Esophagus squamous epithelium (tissue), 5 donors: ENCODE measurements around the gene PIP4P1. TPM values are rescaled to one million over a fixed set of nuclear protein-coding genes. Genes with fewer than 3 reads are reported as not detected.

Source experiments
- DNase-seq: peaks from one replicate; lab custom pipeline; 2025; lab: John Stamatoyannopoulos, UW
- H3K27ac ChIP-seq, 4 donors: fragments of 200-600 bp; sonication (generic); one replicate each; pipeline ENCODE4 v1.5.1; 2016 to 2019; ENCODE audit warnings: mild to moderate bottlenecking in 1 of 4
- H3K27me3 ChIP-seq, 4 donors: fragments of 200-600 bp; sonication (generic); 1 replicate in 3 of 4; 2 replicates in 1 of 4; pipeline versions ENCODE4 v1.5.1 to v1.6.0; 2017 to 2021; ENCODE audit warnings: antibody characterized with exemption in 1 of 4
- H3K36me3 ChIP-seq, 3 donors: fragments of 200-600 bp; sonication (generic); one replicate each; pipeline ENCODE4 v1.5.1; 2016 to 2019
- H3K4me1 ChIP-seq, 3 donors: fragments of 200-600 bp; sonication (generic); one replicate each; pipeline ENCODE4 v1.5.1; 2017 to 2019
- H3K4me3 ChIP-seq, 4 donors: fragments of 200-600 bp; sonication (generic); 1 replicate in 3 of 4; 2 replicates in 1 of 4; pipeline ENCODE4 v1.5.1; 2016 to 2019; ENCODE audit warnings: mild to moderate bottlenecking in 2 of 4, moderate library complexity in 1 of 4
- H3K9me3 ChIP-seq, 3 donors: fragments of 200-600 bp; sonication (generic); one replicate each; pipeline ENCODE4 v1.5.1; 2016 to 2019
- POLR2A ChIP-seq, 4 donors: fragments of 450-650 bp; IDR thresholded peaks; one replicate each; pipeline ENCODE4 v1.6.1; 2017; ENCODE audit warnings: antibody characterized with exemption in 4 of 4, mild to moderate bottlenecking in 4 of 4, moderate library complexity in 3 of 4
- WGBS, 2 donors: methylation state at CpG; one replicate each; pipeline ENCODE4 v1.1.5; 2018; 5-methylcytosine and 5-hydroxymethylcytosine counted together
- intact Hi-C: fragments of 100-400 bp; cut with DNase I; formaldehyde crosslinking; loops from one replicate; pipeline ENCODE4 v1.15.0; 2022
- total RNA-seq, 4 donors: library from RNA; depleted of rRNA; stranded (reverse); fragments of >200 nt; gene quantifications; one replicate each; pipeline ENCODE4 v1.1.0, GENCODE V29; 2016
- TF ChIP-seq, protein P1 (sequence below), 6 experiments: fragments of 450-650 bp in 4 of 6; fragments of 200-600 bp in 2 of 6; sonication (generic) in 2 of 6; IDR thresholded peaks; one replicate each; pipeline ENCODE4 v1.5.1; 2016 to 2019; ENCODE audit warnings: antibody characterized with exemption in 6 of 6, mild to moderate bottlenecking in 4 of 6, moderate library complexity in 4 of 6
- donor health status: DM: yes; HTN: yes; CAD: no.

The PIP4P1 gene
- total RNA-seq, 4 donors from 2014 or later, result 15.8 to 25.7 (median 19.1) TPM

- TF ChIP-seq POLR2A (IDR thresholded peaks at IDR 0.05), result no peak
- TF ChIP-seq, protein P1, sequence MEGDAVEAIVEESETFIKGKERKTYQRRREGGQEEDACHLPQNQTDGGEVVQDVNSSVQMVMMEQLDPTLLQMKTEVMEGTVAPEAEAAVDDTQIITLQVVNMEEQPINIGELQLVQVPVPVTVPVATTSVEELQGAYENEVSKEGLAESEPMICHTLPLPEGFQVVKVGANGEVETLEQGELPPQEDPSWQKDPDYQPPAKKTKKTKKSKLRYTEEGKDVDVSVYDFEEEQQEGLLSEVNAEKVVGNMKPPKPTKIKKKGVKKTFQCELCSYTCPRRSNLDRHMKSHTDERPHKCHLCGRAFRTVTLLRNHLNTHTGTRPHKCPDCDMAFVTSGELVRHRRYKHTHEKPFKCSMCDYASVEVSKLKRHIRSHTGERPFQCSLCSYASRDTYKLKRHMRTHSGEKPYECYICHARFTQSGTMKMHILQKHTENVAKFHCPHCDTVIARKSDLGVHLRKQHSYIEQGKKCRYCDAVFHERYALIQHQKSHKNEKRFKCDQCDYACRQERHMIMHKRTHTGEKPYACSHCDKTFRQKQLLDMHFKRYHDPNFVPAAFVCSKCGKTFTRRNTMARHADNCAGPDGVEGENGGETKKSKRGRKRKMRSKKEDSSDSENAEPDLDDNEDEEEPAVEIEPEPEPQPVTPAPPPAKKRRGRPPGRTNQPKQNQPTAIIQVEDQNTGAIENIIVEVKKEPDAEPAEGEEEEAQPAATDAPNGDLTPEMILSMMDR (IDR thresholded peaks at IDR 0.05), result no peak
- peak overlapping the region in 2 of 4 donors; percentile 55 to 56 for H3K27ac ChIP-seq
- 72 to 76% methylated on average over 5 of the region's 5 CpGs for WGBS, 2 donors
- no peaks in the 10 kb centered on the region for H3K9me3 ChIP-seq
- H3K4me1 ChIP-seq, result peaks cover 0 to 29% (median 0%) of the 10 kb centered on the region in 3 donors
- no peak overlapping the region for H3K4me3 ChIP-seq
- peaks cover 4 to 67% (median 24%) of the 10 kb centered on the region in 3 donors for H3K36me3 ChIP-seq
- no peak for DNase-seq
- H3K27me3 ChIP-seq, result no peaks in the 10 kb centered on the region
- intact Hi-C loops, result no loop called here
Measured at GRCh38 chr14:20476776-20477175, 15.5 kb upstream of the PIP4P1 start.

GRCh38 chr14:20472536-20473169 lies 11.4 kb upstream of the PIP4P1 start:
- TF ChIP-seq POLR2A (IDR thresholded peaks at IDR 0.05), result no peak
- TF ChIP-seq, protein P1 (IDR thresholded peaks at IDR 0.05), result no peak
- Histone ChIP-seq H3K27ac (no peak overlapping the region), H3K36me3 (peaks cover 4 to 57% (median 24%) of the 10 kb centered on the region in 3 donors), H3K4me3 (no peak overlapping the region), H3K9me3 (no peaks in the 10 kb centered on the region), H3K4me1 (peaks cover 0 to 48% (median 17%) of the 10 kb centered on the region in 3 donors), H3K27me3 (no peaks in the 10 kb centered on the region)
- 86 to 93% methylated on average over 2 of the region's 2 CpGs for WGBS, 2 donors
- intact Hi-C loops, result no loop called here
- no peak for DNase-seq

GRCh38 chr14:20470603-20470901 lies 9.3 kb upstream of the PIP4P1 start:
- intact Hi-C loops, result no loop called here
- Histone ChIP-seq H3K27me3 (no peaks in the 10 kb centered on the region), H3K4me3 (peak overlapping the region; percentile 82 to 91 (median 87)), H3K27ac (peak overlapping the region; percentile 93 to 98 (median 94)), H3K9me3 (no peaks in the 10 kb centered on the region), H3K36me3 (peaks cover 4 to 36% (median 16%) of the 10 kb centered on the region in 3 donors), H3K4me1 (peaks cover 0 to 35% (median 17%) of the 10 kb centered on the region in 3 donors)
- TF ChIP-seq POLR2A (IDR thresholded peaks at IDR 0.05), result no peak
- TF ChIP-seq, protein P1 (IDR thresholded peaks at IDR 0.05), result no peak
- 0% methylated on average over 2 of the region's 2 CpGs for WGBS, 2 donors
- no peak for DNase-seq

GRCh38 chr14:20469890-20470602 lies 8.8 kb upstream of the PIP4P1 start:
- no peaks in the 10 kb centered on the region for H3K9me3 ChIP-seq
- H3K27me3 ChIP-seq, result no peaks in the 10 kb centered on the region
- H3K27ac ChIP-seq, result peak overlapping the region; percentile 93 to 98 (median 94)
- peaks cover 0 to 31% (median 13%) of the 10 kb centered on the region in 3 donors for H3K36me3 ChIP-seq
- peaks cover 0 to 35% (median 17%) of the 10 kb centered on the region in 3 donors for H3K4me1 ChIP-seq
- intact Hi-C loops, result no loop called here
- 1 to 5% methylated on average over 9 to 12 of the region's 12 CpGs for WGBS, 2 donors
- no peak for DNase-seq
- TF ChIP-seq, protein P1 (IDR thresholded peaks at IDR 0.05), result no peak
- TF ChIP-seq POLR2A (IDR thresholded peaks at IDR 0.05), result no peak
- peak overlapping the region; percentile 82 to 91 (median 87) for H3K4me3 ChIP-seq
